Measurements from ENCODE around the gene DHRS4L2.
"Not testable (repeated sequence)": the region's sequence is repeated elsewhere in the genome, so short reads cannot be mapped to it uniquely, and the experiment has no call there.

GRCh38 chr14:23949069-23949468 lies 39.7 kb upstream of the DHRS4L2 start:
- TF ChIP-seq EZH2phosphoT487 (IDR thresholded peaks at IDR 0.05; ENCODE audit: low read depth); CTCF (IDR thresholded peaks at IDR 0.05; ENCODE audit: low read depth, low read length): not testable (repeated sequence)

Data from OCI-LY3 (cell line).